ENCODE data around the gene COL6A2. TPM values are rescaled to one million over a fixed set of nuclear protein-coding genes. Genes with fewer than 3 reads are reported as not detected.

The COL6A2 gene
- total RNA-seq, 1 experiment from 2014 or later: 87.0 TPM

- H3K4me2 ChIP-seq (ENCODE audit: low read length): no peak overlapping the region
- H3K9me2 ChIP-seq (ENCODE audit: insufficient read depth): no peaks in the 10 kb centered on the region; the same call in 1 of the 2 replicates
These were observed 28.7 kb upstream of the COL6A2 start for GRCh38 chr21:46069166-46069565.

GRCh38 chr21:46069719-46070279, 28.1 kb upstream of the COL6A2 start:
- no peak overlapping the region for H2AFZ ChIP-seq (ENCODE audit: low read depth, low read length, poor library complexity, severe bottlenecking)
- H3K27me3 ChIP-seq (ENCODE audit: insufficient read depth, low read length): no peaks in the 10 kb centered on the region
- no peak overlapping the region for H3K9ac ChIP-seq (ENCODE audit: low read length)
- H3K9me2 ChIP-seq (ENCODE audit: insufficient read depth): no peaks in the 10 kb centered on the region; the same call in 1 of the 2 replicates
- no peak for DNase-seq (ENCODE audit: low read depth, low spot score)
- no peak for ATAC-seq
- ChIA-PET RAD21 (ENCODE audit: low non-redundant PET in 1 of 2, low total read pairs in 2 of 2, uncharacterized antibody in 2 of 2, unreplicated experiment in 2 of 2) (no interaction called here), CTCF (no interaction called here), POLR2A (no interaction called here)
- H3K36me3 ChIP-seq (ENCODE audit: control insufficient read depth in 1 of 2, insufficient read depth in 2 of 2, low read length in 2 of 2): no peaks in the 10 kb centered on the region
- H4K20me1 ChIP-seq (ENCODE audit: insufficient read depth): no peaks in the 10 kb centered on the region
- H3K4me3 ChIP-seq (replicated peaks in 1 of 2; ENCODE audit: low read depth in 1 of 2, low read length in 2 of 2): no peak overlapping the region
- intact Hi-C loops (cut with micrococcal nuclease): no loop called here
- no TSS peak for BruUV-seq (replicated peaks)
- no peaks in the 10 kb centered on the region for H3K4me1 ChIP-seq (ENCODE audit: control insufficient read depth in 1 of 2, insufficient read depth in 2 of 2, low read length in 2 of 2)
- H3K79me2 ChIP-seq (ENCODE audit: insufficient read depth, low read length): no peaks in the 10 kb centered on the region
- TF ChIP-seq MAX (IDR thresholded peaks at IDR 0.05) (no peak), POLR2A (IDR thresholded peaks at IDR 0.05; ENCODE audit: borderline replicate concordance, extremely low read depth, insufficient read depth, insufficient read length) (no peak)
- H3K9me3 ChIP-seq (ENCODE audit: control insufficient read depth in 1 of 2, insufficient read depth in 1 of 2, low read depth in 1 of 2, low read length in 2 of 2): no peaks in the 10 kb centered on the region
- H3K4me2 ChIP-seq (ENCODE audit: low read length): no peak overlapping the region
- H3K27ac ChIP-seq (ENCODE audit: low read depth, low read length): no peak overlapping the region

More at GRCh38 chr21:46069166-46069565, 28.7 kb upstream of the COL6A2 start:
- Histone ChIP-seq H3K4me1 (ENCODE audit: control insufficient read depth in 1 of 2, insufficient read depth in 2 of 2, low read length in 2 of 2) (no peaks in the 10 kb centered on the region), H3K36me3 (ENCODE audit: control insufficient read depth in 1 of 2, insufficient read depth in 2 of 2, low read length in 2 of 2) (no peaks in the 10 kb centered on the region), H3K27me3 (ENCODE audit: insufficient read depth, low read length) (no peaks in the 10 kb centered on the region), H3K4me3 (replicated peaks in 1 of 2; ENCODE audit: low read depth in 1 of 2, low read length in 2 of 2) (no peak overlapping the region), H3K9ac (ENCODE audit: low read length) (no peak overlapping the region), H3K79me2 (ENCODE audit: insufficient read depth, low read length) (no peaks in the 10 kb centered on the region), H2AFZ (ENCODE audit: low read depth, low read length, poor library complexity, severe bottlenecking) (no peak overlapping the region), H3K9me3 (ENCODE audit: control insufficient read depth in 1 of 2, insufficient read depth in 1 of 2, low read depth in 1 of 2, low read length in 2 of 2) (no peaks in the 10 kb centered on the region), H3K27ac (ENCODE audit: low read depth, low read length) (no peak overlapping the region), H4K20me1 (ENCODE audit: insufficient read depth) (no peaks in the 10 kb centered on the region)
- DNase-seq (ENCODE audit: low read depth, low spot score) (no peak), ATAC-seq (no peak)
- BruUV-seq (replicated peaks): no TSS peak
- intact Hi-C loops (cut with micrococcal nuclease): no loop called here
- ChIA-PET CTCF (no interaction called here), RAD21 (ENCODE audit: low non-redundant PET in 1 of 2, low total read pairs in 2 of 2, uncharacterized antibody in 2 of 2, unreplicated experiment in 2 of 2) (no interaction called here), POLR2A (no interaction called here)
- TF ChIP-seq FOSL1 (IDR thresholded peaks at IDR 0.05; ENCODE audit: low read depth): no peak
- no peak for TF ChIP-seq ATF3 (IDR thresholded peaks at IDR 0.05)
- no peak for TF ChIP-seq EZH2phosphoT487 (IDR thresholded peaks at IDR 0.05; ENCODE audit: borderline replicate concordance)
- no peak for TF ChIP-seq POLR2A (IDR thresholded peaks at IDR 0.05; ENCODE audit: borderline replicate concordance, extremely low read depth, insufficient read depth, insufficient read length)
- TF ChIP-seq CEBPB (IDR thresholded peaks at IDR 0.05; ENCODE audit: low read depth): no peak
- no peak for TF ChIP-seq TCF7L2 (IDR thresholded peaks at IDR 0.05; ENCODE audit: borderline replicate concordance, extremely low read depth, insufficient read depth, insufficient read length)
- TF ChIP-seq POLR2AphosphoS5 (IDR thresholded peaks at IDR 0.05; ENCODE audit: low read depth, low read length): no peak
- TF ChIP-seq JUND (IDR thresholded peaks at IDR 0.05): no peak
- no peak for TF ChIP-seq YY1 (IDR thresholded peaks at IDR 0.05; ENCODE audit: extremely low read depth, insufficient replicate concordance, low read depth, low read length)
- TF ChIP-seq RAD21 (IDR thresholded peaks at IDR 0.05; ENCODE audit: low read depth): no peak
- TF ChIP-seq ZNF274 (IDR thresholded peaks at IDR 0.05; ENCODE audit: low read depth, low read length): no peak

Measured in HCT116 (cell line).